Aorta (tissue), 5 donors: Measurements from ENCODE around the gene VANGL1. TPM values are rescaled to one million over a fixed set of nuclear protein-coding genes. Genes with fewer than 3 reads are reported as not detected.

Source experiments
- ATAC-seq: fragments of 200-7000 bp; cut with Tn5 transposase; one replicate; pipeline ENCODE4 v1.9.1; 2022; ENCODE audit warnings: moderate library complexity; ENCODE audit not compliant: low FRiP score
- DNase-seq, 2 donors: peaks; one replicate each; pipeline ENCODE4 v3.0.0-alpha.2; 2020
- H3K27ac ChIP-seq, 2 donors: one replicate each; pipeline ENCODE4 v1.5.1; 2013; ENCODE audit warnings: low read length in 2 of 2, mild to moderate bottlenecking in 2 of 2, moderate library complexity in 2 of 2, control low read depth in 1 of 2, inconsistent platforms in 1 of 2, low read depth in 1 of 2
- H3K27me3 ChIP-seq, 2 donors: one replicate each; pipeline ENCODE4 v1.6.1; 2013; ENCODE audit warnings: control low read depth in 1 of 2, low read length in 1 of 2, mild to moderate bottlenecking in 1 of 2, moderate library complexity in 1 of 2; ENCODE audit not compliant: insufficient read depth in 2 of 2, control insufficient read depth in 1 of 2
- H3K36me3 ChIP-seq, 2 donors: one replicate each; pipeline ENCODE4 v1.6.1; 2013; ENCODE audit warnings: control low read depth in 1 of 2, low read length in 1 of 2, mild to moderate bottlenecking in 1 of 2; ENCODE audit not compliant: insufficient read depth in 2 of 2, control insufficient read depth in 1 of 2
- H3K4me1 ChIP-seq, 2 donors: one replicate each; pipeline ENCODE4 v1.6.1; 2013; ENCODE audit warnings: low read length in 2 of 2, control low read depth in 1 of 2, mild to moderate bottlenecking in 1 of 2, moderate library complexity in 1 of 2; ENCODE audit not compliant: insufficient read depth in 2 of 2, control insufficient read depth in 1 of 2
- H3K4me3 ChIP-seq, 2 donors: one replicate each; pipeline ENCODE4 v1.5.1; 2013; ENCODE audit warnings: low read length in 2 of 2, control low read depth in 1 of 2, mild to moderate bottlenecking in 1 of 2
- H3K9me3 ChIP-seq: one replicate; pipeline ENCODE4 v1.6.1; 2013; ENCODE audit warnings: mild to moderate bottlenecking, low read length; ENCODE audit not compliant: control insufficient read depth
- WGBS, 2 donors: extraction: QIAGEN DNeasy Blood & Tissue Kit; methylation state at CpG; one replicate each; pipeline ENCODE4 v1.1.7; 2013; 5-methylcytosine and 5-hydroxymethylcytosine counted together
- intact Hi-C, 2 donors: fragments of 100-400 bp; cut with DNase I; formaldehyde crosslinking; loops; one replicate each; pipeline versions ENCODE4 v1.14.2 to v1.15.0; 2022
- polyA plus RNA-seq, 2 donors: library from polyadenylated mRNA; stranded (reverse); fragments of 200-250 nt; gene quantifications; one replicate each; pipeline ENCODE4 v1.2.3, GENCODE V29; 2013
- total RNA-seq, 2 donors: library from RNA; stranded (reverse); fragmentation: NEBNext Ultra II Directional; extraction: Animal tissue kit (Norgen Biotek cat#: 25700); gene quantifications; one replicate each; pipeline ENCODE4 v1.2.1, GENCODE V29; 2021
- donor health status: healthy with polysubstance abuse.
- donor health status: Bipolar disorder and iron deficiency.
- donor health status: DM: no; HTN: no; CAD: no.
- donor health status: DM: no; HTN: no; CAD: no.
- donor health status: DM: yes; HTN: yes; CAD: no.

VANGL1 gene
- total and polyA plus RNA-seq, 4 donors: 0.75 to 14.8 (median 6.0) TPM

GRCh38 chr1:115647919-115648650 is 6.3 kb downstream of the VANGL1 start:
- ATAC-seq: no peak
- WGBS, 2 donors: 90 to 91% methylated on average over 3 of the region's 3 CpGs
- Histone ChIP-seq H3K4me3 (no peak overlapping the region), H3K36me3 (no peaks in the 10 kb centered on the region), H3K27me3 (no peaks in the 10 kb centered on the region), H3K9me3 (no peaks in the 10 kb centered on the region), H3K27ac (no peak overlapping the region), H3K4me1 (peaks cover 0 to 3% of the 10 kb centered on the region in 2 donors)
- DNase-seq: no peak
- intact Hi-C loops: no loop called here

- Histone ChIP-seq H3K4me3 (no peak overlapping the region), H3K27me3 (no peaks in the 10 kb centered on the region), H3K36me3 (no peaks in the 10 kb centered on the region), H3K9me3 (no peaks in the 10 kb centered on the region), H3K27ac (no peak overlapping the region), H3K4me1 (peaks cover 0 to 3% of the 10 kb centered on the region in 2 donors)
- ATAC-seq (no peak), DNase-seq (no peak)
- intact Hi-C loops: no loop called here
- WGBS, 2 donors: 83 to 84% methylated on average over 13 of the region's 13 CpGs
Measured at GRCh38 chr1:115648717-115649691, 7.2 kb downstream of the VANGL1 start.

GRCh38 chr1:115649964-115650363 is 8.2 kb downstream of the VANGL1 start:
- H3K27ac ChIP-seq: no peak overlapping the region
- H3K4me3 ChIP-seq: no peak overlapping the region
- no peaks in the 10 kb centered on the region for H3K27me3 ChIP-seq
- intact Hi-C loops: no loop called here
- 7 to 21% methylated on average over 3 of the region's 3 CpGs for WGBS, 2 donors
- ATAC-seq: no peak
- H3K9me3 ChIP-seq: no peaks in the 10 kb centered on the region
- DNase-seq: no peak
- peaks cover 0 to 3% of the 10 kb centered on the region in 2 donors for H3K4me1 ChIP-seq
- H3K36me3 ChIP-seq: no peaks in the 10 kb centered on the region

DNA sequence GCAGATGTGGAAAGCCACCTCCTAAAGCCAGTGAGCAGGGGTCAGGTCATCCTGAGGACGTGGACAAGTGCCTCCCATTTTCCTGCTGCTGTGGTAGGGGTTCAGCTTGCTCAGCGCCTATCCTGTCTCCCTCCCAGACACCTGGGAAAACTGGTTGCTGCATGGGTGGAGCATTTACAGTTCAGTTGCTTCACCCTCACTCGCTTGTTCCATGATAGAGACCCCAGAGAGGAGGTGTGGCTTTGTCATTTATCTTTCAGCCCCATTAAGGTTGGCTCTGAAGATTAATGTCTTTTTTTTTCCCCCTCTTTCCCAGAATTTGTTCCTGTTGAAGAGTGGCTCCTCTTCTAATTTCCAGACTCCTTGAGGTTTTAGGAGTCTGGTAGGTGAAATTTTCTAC is 9.2 kb downstream of the VANGL1 start:
- ATAC-seq (no peak), DNase-seq (no peak)
- 86 to 96% methylated on average over 3 of the region's 3 CpGs for WGBS, 2 donors
- intact Hi-C loops: no loop called here
- Histone ChIP-seq H3K9me3 (no peaks in the 10 kb centered on the region), H3K36me3 (no peaks in the 10 kb centered on the region), H3K4me1 (peaks cover 0 to 3% of the 10 kb centered on the region in 2 donors), H3K27me3 (no peaks in the 10 kb centered on the region), H3K27ac (no peak overlapping the region), H3K4me3 (no peak overlapping the region)

- H3K27me3 ChIP-seq: no peaks in the 10 kb centered on the region
- no peaks in the 10 kb centered on the region for H3K36me3 ChIP-seq
- no peak overlapping the region for H3K4me3 ChIP-seq
- H3K27ac ChIP-seq: no peak overlapping the region
- H3K4me1 ChIP-seq: peaks cover 0 to 3% of the 10 kb centered on the region in 2 donors
- ATAC-seq (no peak), DNase-seq (no peak)
- intact Hi-C loops: no loop called here
- no peaks in the 10 kb centered on the region for H3K9me3 ChIP-seq
- 96% methylated on average over 8 of the region's 8 CpGs for WGBS, 2 donors
Measured at GRCh38 chr1:115651391-115651790, 9.6 kb downstream of the VANGL1 start.

GRCh38 chr1:115652236-115652788 is 10.5 kb downstream of the VANGL1 start:
- Histone ChIP-seq H3K4me1 (no peaks in the 10 kb centered on the region), H3K4me3 (no peak overlapping the region), H3K36me3 (no peaks in the 10 kb centered on the region), H3K27me3 (no peaks in the 10 kb centered on the region), H3K9me3 (no peaks in the 10 kb centered on the region), H3K27ac (no peak overlapping the region)
- ATAC-seq (no peak), DNase-seq (no peak)
- WGBS, 2 donors: 18 to 30% methylated on average over 2 of the region's 2 CpGs
- intact Hi-C loops: no loop called here

DNA sequence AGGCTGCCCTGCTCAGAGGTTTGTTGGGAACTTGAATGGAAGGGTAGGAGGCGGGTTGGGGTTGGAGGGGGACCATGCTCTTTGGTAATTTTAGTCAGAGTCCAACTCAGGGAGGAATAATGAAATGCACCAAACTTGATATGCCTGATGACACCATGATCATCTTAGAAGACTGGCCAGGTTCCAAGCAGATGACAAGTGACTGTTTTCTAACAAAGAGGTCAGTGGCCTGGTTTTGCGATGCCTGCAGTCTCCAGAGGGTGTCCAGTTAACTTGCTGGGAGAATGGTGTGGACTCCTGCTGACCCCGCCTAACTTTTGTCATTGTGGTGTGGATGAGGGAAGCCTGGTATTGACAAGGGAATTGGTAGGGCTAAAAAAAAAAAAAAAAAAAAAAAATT is 12.4 kb downstream of the VANGL1 start:
- intact Hi-C loops: no loop called here
- H3K36me3 ChIP-seq: no peaks in the 10 kb centered on the region
- no peak overlapping the region for H3K27ac ChIP-seq
- 95 to 99% methylated on average over 3 of the region's 3 CpGs for WGBS, 2 donors
- no peaks in the 10 kb centered on the region for H3K4me1 ChIP-seq
- no peak overlapping the region for H3K4me3 ChIP-seq
- H3K27me3 ChIP-seq: no peaks in the 10 kb centered on the region
- DNase-seq (no peak), ATAC-seq (no peak)
- H3K9me3 ChIP-seq: no peaks in the 10 kb centered on the region

- Histone ChIP-seq H3K27ac (peak overlapping the region in 1 of 2 donors; percentile 22), H3K27me3 (no peaks in the 10 kb centered on the region), H3K36me3 (peaks cover 0 to 3% of the 10 kb centered on the region in 2 donors), H3K9me3 (no peaks in the 10 kb centered on the region), H3K4me3 (no peak overlapping the region), H3K4me1 (no peaks in the 10 kb centered on the region)
- no peak for ATAC-seq
- intact Hi-C loops: no loop called here
- DNase-seq: no peak
- 23 to 24% methylated on average over 14 of the region's 14 CpGs for WGBS, 2 donors
Measured at GRCh38 chr1:115654663-115655305, 13.0 kb downstream of the VANGL1 start.
